ENCODE data around the gene SDE2.

DNA sequence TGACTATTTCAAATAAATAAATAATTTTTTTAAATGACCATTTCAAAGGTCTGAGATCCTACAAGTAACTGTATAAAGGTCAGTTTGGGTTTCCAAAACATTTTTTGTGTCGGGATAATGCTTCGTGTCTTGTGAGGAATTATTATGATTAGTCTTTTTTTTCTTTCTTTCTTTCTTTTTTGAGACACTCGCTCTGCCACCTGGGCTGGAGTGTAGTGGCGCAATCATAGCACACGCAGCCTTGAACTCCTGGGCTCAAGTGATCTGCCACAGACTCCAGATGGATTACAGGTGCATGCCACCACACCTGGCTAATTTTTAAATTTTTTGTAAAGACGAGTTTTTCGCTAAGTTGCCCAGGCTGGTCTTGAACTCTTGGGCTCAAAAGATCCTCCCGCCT, 1.9 kb upstream of the SDE2 start:
- TF ChIP-seq POLR2A (IDR thresholded peaks at IDR 0.05; ENCODE audit: low read length) (no peak), GATA1 (IDR thresholded peaks at IDR 0.05; ENCODE audit: low read depth, low read length) (no peak)

Data from erythroblast (primary cell).